Tibial nerve (tissue), 4 donors: ENCODE data around the gene PLA2G12A.

Source experiments
- CTCF ChIP-seq, 5 experiments: fragments of 200-600 bp in 3 of 5; fragments of 450-650 bp in 2 of 5; sonication (generic) in 3 of 5; IDR thresholded peaks; one replicate each; pipeline ENCODE4 v1.5.1; 2016 to 2019; ENCODE audit warnings: antibody characterized with exemption in 5 of 5, mild to moderate bottlenecking in 3 of 5, moderate library complexity in 2 of 5
- EP300 ChIP-seq, 2 donors: sonication (generic); formaldehyde crosslinking; IDR thresholded peaks; one replicate each; pipeline ENCODE4 v1.6.1; 2017; ENCODE audit warnings: antibody characterized with exemption in 2 of 2, mild to moderate bottlenecking in 1 of 2
- POLR2A ChIP-seq, 2 donors: fragments of 450-650 bp; IDR thresholded peaks; one replicate each; pipeline ENCODE4 v1.6.1; 2017; ENCODE audit warnings: antibody characterized with exemption in 2 of 2, mild to moderate bottlenecking in 2 of 2, moderate library complexity in 2 of 2

GRCh38 chr4:109719604-109720003, 10.3 kb downstream of the PLA2G12A start:
- TF ChIP-seq CTCF (IDR thresholded peaks at IDR 0.05) (no peak), POLR2A (IDR thresholded peaks at IDR 0.05) (no peak), EP300 (IDR thresholded peaks at IDR 0.05) (no peak)
